Ishikawa (cell line): Measurements from ENCODE around the gene CFTR.

ENCODE experiments used
- CEBPB ChIP-seq: IDR thresholded peaks from 2 replicates; pipeline ENCODE4 v1.6.1; 2012
- CREB1 ChIP-seq: IDR thresholded peaks from 2 replicates; pipeline ENCODE4 v1.6.1; 2012; ENCODE audit warnings: low read depth
- EGR1 ChIP-seq: IDR thresholded peaks from 2 replicates; pipeline ENCODE4 v1.6.1; 2012
- EP300 ChIP-seq: IDR thresholded peaks from 2 replicates; pipeline ENCODE4 v1.6.1; 2012; ENCODE audit warnings: borderline replicate concordance
- FOXM1 ChIP-seq: IDR thresholded peaks from 2 replicates; pipeline ENCODE4 v1.6.1; 2012; ENCODE audit warnings: low read depth, borderline replicate concordance
- NFIC ChIP-seq: IDR thresholded peaks from 2 replicates; pipeline ENCODE4 v1.6.1; 2012
- RAD21 ChIP-seq: IDR thresholded peaks from 2 replicates; pipeline ENCODE4 v1.6.1; 2012; ENCODE audit warnings: low read depth
- TAF1 ChIP-seq: IDR thresholded peaks from 2 replicates; pipeline ENCODE4 v1.6.1; 2012; ENCODE audit warnings: low read depth, mild to moderate bottlenecking
- TCF12 ChIP-seq: IDR thresholded peaks from 2 replicates; pipeline ENCODE4 v1.6.1; 2012; ENCODE audit warnings: low read depth
- TEAD4 ChIP-seq: IDR thresholded peaks from 2 replicates; pipeline ENCODE4 v1.6.1; 2012
- YY1 ChIP-seq: IDR thresholded peaks from 2 replicates; pipeline ENCODE4 v1.6.1; 2012; ENCODE audit warnings: low read depth
- ZBTB7A ChIP-seq: IDR thresholded peaks from 2 replicates; pipeline ENCODE4 v1.6.1; 2012; ENCODE audit warnings: low read depth
- TF ChIP-seq, protein P1 (sequence below): IDR thresholded peaks from 2 replicates; pipeline ENCODE4 v1.6.1; 2012; ENCODE audit warnings: low read depth, mild to moderate bottlenecking
- TF ChIP-seq, protein P2 (sequence below): IDR thresholded peaks from 2 replicates; pipeline ENCODE4 v1.6.1; 2012
- TF ChIP-seq, protein P3 (sequence below): IDR thresholded peaks from 2 replicates; pipeline ENCODE4 v1.6.1; 2012

CFTR gene

DNA sequence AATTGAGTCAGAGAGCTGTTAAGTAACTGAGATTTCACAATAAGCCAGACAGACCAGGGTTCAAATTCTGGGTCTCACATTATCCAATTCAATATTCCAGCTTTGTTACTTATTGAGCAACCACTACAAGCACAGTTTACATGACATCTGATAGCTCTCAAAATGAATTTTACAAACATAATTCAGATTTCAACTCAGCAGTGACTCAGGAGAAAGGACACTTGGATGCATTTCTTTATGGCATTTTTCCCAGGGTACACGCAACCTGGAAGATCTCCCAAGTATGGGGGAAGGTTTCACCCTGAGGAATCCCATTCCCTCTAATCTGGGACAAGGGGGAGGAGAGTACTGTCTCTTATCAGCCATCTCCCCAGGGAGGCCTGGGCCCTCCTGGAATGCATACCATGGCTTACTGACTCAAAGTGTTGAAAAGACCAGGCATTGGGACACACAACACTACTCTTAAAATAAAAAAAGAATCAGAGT, 102.4 kb downstream of the CFTR start:
- TF ChIP-seq, protein P1, sequence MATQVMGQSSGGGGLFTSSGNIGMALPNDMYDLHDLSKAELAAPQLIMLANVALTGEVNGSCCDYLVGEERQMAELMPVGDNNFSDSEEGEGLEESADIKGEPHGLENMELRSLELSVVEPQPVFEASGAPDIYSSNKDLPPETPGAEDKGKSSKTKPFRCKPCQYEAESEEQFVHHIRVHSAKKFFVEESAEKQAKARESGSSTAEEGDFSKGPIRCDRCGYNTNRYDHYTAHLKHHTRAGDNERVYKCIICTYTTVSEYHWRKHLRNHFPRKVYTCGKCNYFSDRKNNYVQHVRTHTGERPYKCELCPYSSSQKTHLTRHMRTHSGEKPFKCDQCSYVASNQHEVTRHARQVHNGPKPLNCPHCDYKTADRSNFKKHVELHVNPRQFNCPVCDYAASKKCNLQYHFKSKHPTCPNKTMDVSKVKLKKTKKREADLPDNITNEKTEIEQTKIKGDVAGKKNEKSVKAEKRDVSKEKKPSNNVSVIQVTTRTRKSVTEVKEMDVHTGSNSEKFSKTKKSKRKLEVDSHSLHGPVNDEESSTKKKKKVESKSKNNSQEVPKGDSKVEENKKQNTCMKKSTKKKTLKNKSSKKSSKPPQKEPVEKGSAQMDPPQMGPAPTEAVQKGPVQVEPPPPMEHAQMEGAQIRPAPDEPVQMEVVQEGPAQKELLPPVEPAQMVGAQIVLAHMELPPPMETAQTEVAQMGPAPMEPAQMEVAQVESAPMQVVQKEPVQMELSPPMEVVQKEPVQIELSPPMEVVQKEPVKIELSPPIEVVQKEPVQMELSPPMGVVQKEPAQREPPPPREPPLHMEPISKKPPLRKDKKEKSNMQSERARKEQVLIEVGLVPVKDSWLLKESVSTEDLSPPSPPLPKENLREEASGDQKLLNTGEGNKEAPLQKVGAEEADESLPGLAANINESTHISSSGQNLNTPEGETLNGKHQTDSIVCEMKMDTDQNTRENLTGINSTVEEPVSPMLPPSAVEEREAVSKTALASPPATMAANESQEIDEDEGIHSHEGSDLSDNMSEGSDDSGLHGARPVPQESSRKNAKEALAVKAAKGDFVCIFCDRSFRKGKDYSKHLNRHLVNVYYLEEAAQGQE = no peak
- TF ChIP-seq NFIC (no peak), RAD21 (no peak), TCF12 (no peak), FOXM1 (no peak), TAF1 (no peak)
- TF ChIP-seq, protein P2, sequence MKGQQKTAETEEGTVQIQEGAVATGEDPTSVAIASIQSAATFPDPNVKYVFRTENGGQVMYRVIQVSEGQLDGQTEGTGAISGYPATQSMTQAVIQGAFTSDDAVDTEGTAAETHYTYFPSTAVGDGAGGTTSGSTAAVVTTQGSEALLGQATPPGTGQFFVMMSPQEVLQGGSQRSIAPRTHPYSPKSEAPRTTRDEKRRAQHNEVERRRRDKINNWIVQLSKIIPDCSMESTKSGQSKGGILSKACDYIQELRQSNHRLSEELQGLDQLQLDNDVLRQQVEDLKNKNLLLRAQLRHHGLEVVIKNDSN = no peak
- TF ChIP-seq, protein P3, sequence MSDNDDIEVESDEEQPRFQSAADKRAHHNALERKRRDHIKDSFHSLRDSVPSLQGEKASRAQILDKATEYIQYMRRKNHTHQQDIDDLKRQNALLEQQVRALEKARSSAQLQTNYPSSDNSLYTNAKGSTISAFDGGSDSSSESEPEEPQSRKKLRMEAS = no peak

DNA sequence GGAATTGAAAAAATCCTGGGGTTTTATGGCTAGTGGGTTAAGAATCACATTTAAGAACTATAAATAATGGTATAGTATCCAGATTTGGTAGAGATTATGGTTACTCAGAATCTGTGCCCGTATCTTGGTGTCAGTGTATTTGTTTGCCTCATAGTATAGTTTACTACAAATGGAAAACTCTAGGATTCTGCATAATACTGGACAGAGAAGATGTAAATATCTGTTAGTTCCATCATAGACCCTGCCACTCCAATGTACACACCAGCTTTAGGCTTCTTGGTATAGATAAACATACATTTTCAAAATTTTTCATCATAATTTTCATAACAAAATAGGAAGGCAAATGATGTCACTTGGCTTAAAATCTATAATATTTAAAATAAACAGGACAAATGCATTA, 108.1 kb downstream of the CFTR start:
- TF ChIP-seq RAD21 = no peak
- no peak for TF ChIP-seq TEAD4
- TF ChIP-seq FOXM1 = no peak
- TF ChIP-seq ZBTB7A = no peak
- TF ChIP-seq EP300 = no peak
- no peak for TF ChIP-seq YY1
- TF ChIP-seq, protein P1 = no peak
- TF ChIP-seq TAF1 = no peak

DNA sequence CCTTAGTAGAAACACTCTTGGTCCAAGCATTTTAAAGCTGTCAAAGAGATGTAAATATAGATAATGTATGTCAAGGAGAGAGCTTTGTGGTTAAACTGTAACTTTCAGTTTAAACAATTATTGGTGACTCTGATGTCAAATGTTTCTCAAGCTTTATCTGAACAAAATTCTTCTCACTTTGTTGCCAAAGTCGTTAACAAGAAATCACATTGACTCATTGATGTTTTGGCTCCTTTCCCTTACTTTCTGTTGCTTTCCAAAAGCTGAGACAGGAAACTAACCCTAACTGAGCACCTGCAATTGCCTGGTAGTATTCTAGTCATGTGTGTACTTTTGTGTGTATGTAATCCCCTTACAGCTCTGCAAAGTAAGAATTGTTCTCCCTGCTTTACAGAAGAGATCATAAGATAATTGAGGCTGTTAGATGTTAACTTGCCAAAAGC, 108.5 kb downstream of the CFTR start:
- TF ChIP-seq TAF1 (no peak), CREB1 (no peak)
- TF ChIP-seq, protein P1 = no peak
- TF ChIP-seq, protein P3 = no peak

DNA sequence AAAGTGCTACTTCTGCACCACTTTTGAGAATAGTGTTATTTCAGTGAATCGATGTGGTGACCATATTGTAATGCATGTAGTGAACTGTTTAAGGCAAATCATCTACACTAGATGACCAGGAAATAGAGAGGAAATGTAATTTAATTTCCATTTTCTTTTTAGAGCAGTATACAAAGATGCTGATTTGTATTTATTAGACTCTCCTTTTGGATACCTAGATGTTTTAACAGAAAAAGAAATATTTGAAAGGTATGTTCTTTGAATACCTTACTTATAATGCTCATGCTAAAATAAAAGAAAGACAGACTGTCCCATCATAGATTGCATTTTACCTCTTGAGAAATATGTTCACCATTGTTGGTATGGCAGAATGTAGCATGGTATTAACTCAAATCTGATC, 110.4 kb downstream of the CFTR start:
- TF ChIP-seq CEBPB = no peak
- no peak for TF ChIP-seq NFIC
- TF ChIP-seq YY1 = no peak
- TF ChIP-seq, protein P2 = no peak
- TF ChIP-seq CREB1 = no peak
- no peak for TF ChIP-seq RAD21
- TF ChIP-seq, protein P1 = no peak
- no peak for TF ChIP-seq TCF12
- no peak for TF ChIP-seq ZBTB7A
- no peak for TF ChIP-seq TAF1
- TF ChIP-seq EGR1 = no peak
- no peak for TF ChIP-seq EP300
- TF ChIP-seq, protein P3 = no peak
- no peak for TF ChIP-seq TEAD4
